GM12878 (cell line): ENCODE results near the gene CSNK1G2. TPM values are rescaled to one million over a fixed set of nuclear protein-coding genes. Genes with fewer than 3 reads are reported as not detected.
A peak's percentile ranks its signal among the peaks of the same experiment; 100 is the strongest.

ENCODE experiments used
- ATAC-seq: fragments of 200-7000 bp; cut with Tn5 transposase; 3 replicates; pipeline ENCODE4 v1.9.1; 2020; ENCODE audit warnings: mild to moderate bottlenecking, moderate library complexity
- BruUV-seq: library from RNA; stranded (reverse); fragments of 400-500 nt; replicated peaks from 2 replicates; lab custom pipeline; 2021; lab: Mats Ljungman, UMichigan
- CTCF ChIA-PET: fragments of 300-600 bp; sonication (Branson Sonifier 250); formaldehyde crosslinking; extraction: SDS; loops from one replicate; lab custom pipeline; 2021; ENCODE audit warnings: inconsistent platforms; lab: Yijun Ruan, JAX
- POLR2A ChIA-PET: fragments of 350-600 bp; formaldehyde crosslinking; extraction: SDS; loops from one replicate; lab custom pipeline; 2021; ENCODE audit warnings: inconsistent platforms; lab: Charles Lee
- RAD21 ChIA-PET: fragments of 300-600 bp; sonication (Branson Sonifier 250); formaldehyde crosslinking; loops from one replicate; lab custom pipeline; 2023; ENCODE audit warnings: antibody characterized with exemption; ENCODE audit not compliant: unreplicated experiment; lab: Charles Lee
- SMC1A ChIA-PET: fragments of 300-600 bp; sonication (Branson Sonifier 250); formaldehyde crosslinking; loops from one replicate; lab custom pipeline; 2023; ENCODE audit not compliant: unreplicated experiment, uncharacterized antibody; lab: Charles Lee
- DNase-seq: peaks from one replicate; pipeline ENCODE4 v3.0.0-alpha.2; 2011; ENCODE audit warnings: low read depth, low spot score
- FAIRE-seq: peaks from 3 replicates; lab custom pipeline; 2011; peaks lifted over from hg19 to GRCh38; lab: Jason Lieb, UNC
- H2AFZ ChIP-seq: 2 replicates; pipeline ENCODE4 v1.6.0; 2011; ENCODE audit warnings: low read depth, low read length, control low read depth; ENCODE audit not compliant: control insufficient read depth
- H3K27ac ChIP-seq: 2 replicates; pipeline ENCODE4 v1.5.1; 2011; ENCODE audit warnings: control low read depth; ENCODE audit not compliant: control insufficient read depth, insufficient read depth
- H3K27me3 ChIP-seq, 2 experiments: replicated peaks in 1 of 2; 2 replicates each; pipeline versions ENCODE4 v1.6.0 to v1.6.1; 2011; ENCODE audit warnings: low read length in 1 of 2; ENCODE audit not compliant: control insufficient read depth in 2 of 2, insufficient read depth in 2 of 2
- H3K36me3 ChIP-seq, 2 experiments: 2 replicates each; pipeline ENCODE4 v1.5.1; 2011; ENCODE audit warnings: low read length in 1 of 2; ENCODE audit not compliant: control insufficient read depth in 2 of 2, insufficient read depth in 2 of 2
- H3K4me1 ChIP-seq: 2 replicates; pipeline ENCODE4 v1.6.1; 2011; ENCODE audit warnings: mild to moderate bottlenecking, low read length, moderate library complexity, mixed read lengths; ENCODE audit not compliant: control insufficient read depth, insufficient read depth
- H3K4me2 ChIP-seq: 2 replicates; pipeline ENCODE4 v1.6.0; 2011; ENCODE audit warnings: control low read depth; ENCODE audit not compliant: control insufficient read depth, insufficient read depth
- H3K4me3 ChIP-seq: fragments of 200-600 bp; sonication (generic); 2 replicates; pipeline ENCODE4 v1.5.1; 2016
- H3K79me2 ChIP-seq: 2 replicates; pipeline ENCODE4 v1.6.0; 2011; ENCODE audit warnings: low read length; ENCODE audit not compliant: control insufficient read depth, insufficient read depth
- H3K9ac ChIP-seq: 2 replicates; pipeline ENCODE4 v1.8.0; 2011; ENCODE audit warnings: low read length, control low read depth, mixed read lengths; ENCODE audit not compliant: control insufficient read depth, insufficient read depth
- H3K9me3 ChIP-seq: replicated peaks from 3 replicates; pipeline ENCODE4 v1.5.1; 2011; ENCODE audit warnings: mild to moderate bottlenecking, low read length; ENCODE audit not compliant: control insufficient read depth, insufficient read depth
- H4K20me1 ChIP-seq: 2 replicates; pipeline ENCODE4 v1.6.0; 2011; ENCODE audit not compliant: control insufficient read depth, insufficient read depth
- BCL3 ChIP-seq: IDR thresholded peaks from 2 replicates; pipeline ENCODE4 v1.6.1; 2011; ENCODE audit warnings: borderline replicate concordance, low read depth, mild to moderate bottlenecking, moderate library complexity, low read length; ENCODE audit not compliant: insufficient read depth, poor library complexity, severe bottlenecking
- GATAD2B ChIP-seq: fragments of 450-650 bp; conservative IDR thresholded peaks from 2 replicates; pipeline ENCODE4 v1.6.1; 2017; ENCODE audit warnings: low read depth, mild to moderate bottlenecking, moderate library complexity
- MXI1 ChIP-seq: fragments of 150-350 bp; IDR thresholded peaks from 2 replicates; pipeline ENCODE4 v1.6.1; 2011; ENCODE audit warnings: low read depth, mild to moderate bottlenecking, inconsistent platforms, low read length, improper control_type of control experiment
- NR2F1 ChIP-seq: fragments of 450-650 bp; conservative IDR thresholded peaks from 2 replicates; pipeline ENCODE4 v1.6.1; 2017; ENCODE audit warnings: mild to moderate bottlenecking
- WGBS: methylation state at CpG from one replicate; pipeline ENCODE4 v1.1.6; 2016; ENCODE audit warnings: low lambda C conversion rate; ENCODE audit not compliant: insufficient replicate concordance, insufficient coverage; ENCODE audit errors: missing lambda C conversion rate; 5-methylcytosine and 5-hydroxymethylcytosine counted together
- in situ Hi-C: fragments of 300-500 bp; cut with MboI; formaldehyde crosslinking; loops from 9 replicates; pipeline ENCODE4 v1.14.3; 2018; ENCODE audit warnings: mixed read lengths
- intact Hi-C: fragments of 100-400 bp; cut with micrococcal nuclease; formaldehyde crosslinking; loops from one replicate; pipeline ENCODE4 v1.14.2; 2022; ENCODE audit not compliant: unreplicated experiment
- polyA plus RNA-seq, 11 experiments: library from polyadenylated mRNA; depleted of rRNA in 4 of 11; unstranded in 6 of 11; stranded (reverse) in 5 of 11; fragments of >200 nt; fragmentation: Nextera tagmentation in 4 of 11; fragmentation: Illumina TruSeq in 1 of 11; extraction: Ambion mirVana in 4 of 11; extraction: Trizol in 1 of 11; gene quantifications; 1 replicate in 1 of 11; 2 replicates in 10 of 11; pipeline versions ENCODE4 v1.2.1 to v1.2.3, GENCODE V29; 2011 to 2016; ENCODE audit warnings: inconsistent platforms in 2 of 11, missing spikeins in 2 of 11, low read depth in 1 of 11
- total RNA-seq, 4 experiments: library from RNA; depleted of rRNA in 3 of 4; stranded (reverse); fragments of >200 nt in 3 of 4; fragmentation: Illumina TruSeq in 1 of 4; extraction: Trizol in 1 of 4; gene quantifications; 2 replicates each; pipeline versions ENCODE4 v1.2.1 to v1.2.3, GENCODE V29; 2013 to 2021

The CSNK1G2 gene
- total and polyA plus RNA-seq, 10 of the 15 experiments (the other 5 are each of a cell fraction or from before 2014, with no cell fraction given), result 0.64 to 109 (median 25.0) TPM

GRCh38 chr19:1961000-1961883 is 20.3 kb downstream of the CSNK1G2 start:
- Histone ChIP-seq H3K4me3 (no peak overlapping the region), H3K9me3 (no peaks in the 10 kb centered on the region), H3K4me1 (no peaks in the 10 kb centered on the region), H2AFZ (no peak overlapping the region), H3K79me2 (peaks cover 5% of the 10 kb centered on the region), H3K27ac (no peak overlapping the region), H3K36me3 (peaks cover 4 to 9% of the 10 kb centered on the region in 2 experiments; a peak in 3 of 4 replicates), H3K4me2 (no peak overlapping the region), H3K9ac (no peak overlapping the region), H4K20me1 (no peaks in the 10 kb centered on the region; the same call in 1 of the 2 replicates), H3K27me3 (no peaks in the 10 kb centered on the region)
- ChIA-PET CTCF (no interaction called here), POLR2A (no interaction called here), RAD21 (no interaction called here), SMC1A (no interaction called here)
- intact Hi-C loops, result no loop called here
- TF ChIP-seq NR2F1 (no peak), BCL3 (no peak), MXI1 (no peak), GATAD2B (no peak)
- no peak for ATAC-seq
- in situ Hi-C loops, result no loop called here
- FAIRE-seq, result no peak
- DNase-seq, result no peak
- WGBS, result 92% methylated on average over 36 of the region's 42 CpGs
- BruUV-seq, result TSS peak; percentile 16
